GM23338 (cell line): Measurements from ENCODE around the gene SLC4A4. TPM values are rescaled to one million over a fixed set of nuclear protein-coding genes. Genes with fewer than 3 reads are reported as not detected.

ENCODE experiments used
- ATAC-seq: fragments of 200-7000 bp; cut with Tn5 transposase; 3 replicates; pipeline ENCODE4 v1.9.1; 2020
- DNase-seq: peaks from one replicate; pipeline ENCODE4 v3.0.0-alpha.2; 2015; ENCODE audit warnings: low spot score
- H2AFZ ChIP-seq: fragments of 200-600 bp; sonication (generic); 2 replicates; pipeline ENCODE4 v1.8.0; 2016; ENCODE audit warnings: antibody characterized with exemption, mild to moderate bottlenecking, moderate library complexity
- H3F3A ChIP-seq: fragments of 200-600 bp; sonication (generic); replicated peaks from 2 replicates; pipeline ENCODE4 v1.8.0; 2017; ENCODE audit warnings: antibody characterized with exemption, mixed run types, low read depth
- H3K27ac ChIP-seq: fragments of 200-600 bp; sonication (generic); 2 replicates; pipeline ENCODE4 v1.6.1; 2016; ENCODE audit warnings: low read depth
- H3K27me3 ChIP-seq: fragments of 200-600 bp; sonication (generic); 2 replicates; pipeline ENCODE4 v1.8.0; 2016; ENCODE audit warnings: mild to moderate bottlenecking, mixed run types, moderate library complexity; ENCODE audit not compliant: insufficient read depth
- H3K36me3 ChIP-seq: fragments of 200-600 bp; sonication (generic); 2 replicates; pipeline ENCODE4 v1.8.0; 2016; ENCODE audit warnings: mild to moderate bottlenecking; ENCODE audit not compliant: insufficient read depth
- H3K4me1 ChIP-seq: fragments of 200-600 bp; sonication (generic); 2 replicates; pipeline ENCODE4 v1.8.0; 2016; ENCODE audit warnings: mild to moderate bottlenecking, moderate library complexity; ENCODE audit not compliant: insufficient read depth
- H3K4me2 ChIP-seq: fragments of 200-600 bp; sonication (generic); 2 replicates; pipeline ENCODE4 v1.7.1; 2017; ENCODE audit warnings: mixed run types
- H3K4me3 ChIP-seq: fragments of 200-600 bp; sonication (generic); 2 replicates; pipeline ENCODE4 v1.6.1; 2016; ENCODE audit warnings: mixed run types
- H3K79me2 ChIP-seq: fragments of 200-600 bp; sonication (generic); replicated peaks from 2 replicates; pipeline ENCODE4 v1.8.0; 2017; ENCODE audit warnings: mild to moderate bottlenecking; ENCODE audit not compliant: insufficient read depth
- H3K9me2 ChIP-seq: fragments of 200-600 bp; sonication (generic); 2 replicates; pipeline ENCODE4 v1.8.0; 2017; ENCODE audit not compliant: insufficient read depth
- H4K20me1 ChIP-seq: fragments of 200-600 bp; sonication (generic); replicated peaks from 2 replicates; pipeline ENCODE4 v1.8.0; 2017; ENCODE audit warnings: mild to moderate bottlenecking; ENCODE audit not compliant: insufficient read depth
- H3K27ac Mint-ChIP-seq: 2 replicates; pipeline ENCODE4 v1.8.0; 2020; ENCODE audit warnings: inconsistent platforms, mild to moderate bottlenecking, moderate library complexity, mixed read lengths
- H3K27me3 Mint-ChIP-seq: 3 replicates; pipeline ENCODE4 v1.8.0; 2022; ENCODE audit warnings: low read depth, mild to moderate bottlenecking, moderate library complexity, mixed read lengths, inconsistent platforms; ENCODE audit not compliant: insufficient read depth, poor library complexity
- H3K36me3 Mint-ChIP-seq: 3 replicates; pipeline ENCODE4 v1.8.0; 2021; ENCODE audit warnings: low read depth, mild to moderate bottlenecking, inconsistent platforms, moderate library complexity, mixed read lengths
- H3K4me1 Mint-ChIP-seq: 3 replicates; pipeline ENCODE4 v1.8.0; 2020; ENCODE audit warnings: mild to moderate bottlenecking, inconsistent platforms, mixed read lengths
- H3K4me3 Mint-ChIP-seq: 3 replicates; pipeline ENCODE4 v1.8.0; 2021; ENCODE audit warnings: moderate library complexity, mild to moderate bottlenecking, inconsistent platforms, mixed read lengths
- H3K9me3 Mint-ChIP-seq: 3 replicates; pipeline ENCODE4 v1.8.0; 2020; ENCODE audit warnings: moderate library complexity, mild to moderate bottlenecking, inconsistent platforms, mixed read lengths
- CREB1 ChIP-seq: fragments of 250-450 bp; sonication (Bioruptor Pico); IDR thresholded peaks from 2 replicates; pipeline ENCODE4 v1.5.0; 2020; ENCODE audit warnings: low read depth, mild to moderate bottlenecking, moderate library complexity
- EZH2phosphoT487 ChIP-seq: fragments of 200-600 bp; sonication (generic); IDR thresholded peaks from one replicate; pipeline ENCODE4 v1.8.1; 2018; ENCODE audit warnings: antibody characterized with exemption; ENCODE audit not compliant: unreplicated experiment
- STAT1 ChIP-seq: IDR thresholded peaks from one replicate; pipeline ENCODE4 v1.6.1; 2016; ENCODE audit warnings: antibody characterized with exemption; ENCODE audit not compliant: unreplicated experiment
- ZNF114 ChIP-seq: fragments of 250-450 bp; sonication (Bioruptor Pico); IDR thresholded peaks from 2 replicates; pipeline ENCODE4 v1.5.0; 2020; ENCODE audit warnings: mild to moderate bottlenecking, moderate library complexity
- ZNF331 ChIP-seq: fragments of 250-450 bp; sonication (Bioruptor Pico); IDR thresholded peaks from 2 replicates; pipeline ENCODE4 v1.5.0; 2020; ENCODE audit warnings: low read depth, mild to moderate bottlenecking, moderate library complexity
- polyA plus RNA-seq: library from polyadenylated mRNA; unstranded; fragments of >200 nt; fragmentation: Nextera tagmentation; extraction: Ambion mirVana; gene quantifications from 2 replicates; pipeline ENCODE4 v1.2.1, GENCODE V29; 2016
- total RNA-seq: library from RNA; depleted of rRNA; stranded (reverse); fragments of >200 nt; shearing (Covaris generic); gene quantifications from 2 replicates; pipeline ENCODE4 v1.2.3, GENCODE V29; 2014
- TF ChIP-seq, protein P1 (sequence below): IDR thresholded peaks from 2 replicates; pipeline ENCODE4 v1.6.1; 2016; ENCODE audit warnings: antibody characterized with exemption
- TF ChIP-seq, protein P2 (sequence below): fragments of 250-450 bp; sonication (Bioruptor Pico); IDR thresholded peaks from 2 replicates; pipeline ENCODE4 v1.5.0; 2020; ENCODE audit warnings: mild to moderate bottlenecking, moderate library complexity
- TF ChIP-seq, protein P3 (sequence below): IDR thresholded peaks from one replicate; pipeline ENCODE4 v1.6.1; 2018; ENCODE audit warnings: antibody characterized with exemption; ENCODE audit not compliant: unreplicated experiment

SLC4A4 gene
- total and polyA plus RNA-seq, 2 experiments from 2014 or later: 1.0 to 1.5 TPM

- TF ChIP-seq EZH2phosphoT487 (no peak), ZNF331 (no peak)
- TF ChIP-seq, protein P1, sequence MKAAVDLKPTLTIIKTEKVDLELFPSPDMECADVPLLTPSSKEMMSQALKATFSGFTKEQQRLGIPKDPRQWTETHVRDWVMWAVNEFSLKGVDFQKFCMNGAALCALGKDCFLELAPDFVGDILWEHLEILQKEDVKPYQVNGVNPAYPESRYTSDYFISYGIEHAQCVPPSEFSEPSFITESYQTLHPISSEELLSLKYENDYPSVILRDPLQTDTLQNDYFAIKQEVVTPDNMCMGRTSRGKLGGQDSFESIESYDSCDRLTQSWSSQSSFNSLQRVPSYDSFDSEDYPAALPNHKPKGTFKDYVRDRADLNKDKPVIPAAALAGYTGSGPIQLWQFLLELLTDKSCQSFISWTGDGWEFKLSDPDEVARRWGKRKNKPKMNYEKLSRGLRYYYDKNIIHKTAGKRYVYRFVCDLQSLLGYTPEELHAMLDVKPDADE: no peak
Measured at GRCh38 chr4:71570492-71570891, 231.7 kb downstream of the SLC4A4 start (continued).

DNA sequence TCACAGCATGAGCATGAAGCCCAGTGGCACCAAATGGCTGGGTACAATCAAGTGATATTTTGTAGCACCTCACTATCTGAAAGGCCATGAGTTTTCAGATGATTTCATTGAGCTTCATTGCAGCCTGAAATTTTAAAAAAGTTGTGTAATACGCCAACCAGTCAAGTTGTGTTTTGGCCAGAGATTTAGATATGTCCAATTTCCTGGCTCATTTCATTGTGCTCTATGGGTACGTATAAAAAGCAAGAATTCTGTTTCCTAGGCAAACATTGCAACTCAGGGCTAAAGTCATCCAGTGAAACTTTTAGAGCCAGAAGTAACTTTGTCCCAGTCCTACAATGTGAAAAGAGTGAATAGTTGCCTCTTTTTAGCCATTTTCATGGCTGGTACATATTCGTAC, 232.5 kb downstream of the SLC4A4 start:
- Histone ChIP-seq H3K79me2 (no peaks in the 10 kb centered on the region), H3K36me3 (no peaks in the 10 kb centered on the region), H3F3A (no peaks in the 10 kb centered on the region), H3K27me3 (no peaks in the 10 kb centered on the region), H3K4me2 (no peak overlapping the region), H3K9me2 (no peaks in the 10 kb centered on the region), H2AFZ (no peak overlapping the region), H3K4me1 (peaks cover 22% of the 10 kb centered on the region), H4K20me1 (no peaks in the 10 kb centered on the region), H3K4me3 (no peak overlapping the region), H3K27ac (no peak overlapping the region)
- Mint-ChIP-seq H3K9me3 (peaks cover 8% of the 10 kb centered on the region), H3K27ac (no peak overlapping the region), H3K4me3 (no peak overlapping the region), H3K36me3 (peaks cover 14% of the 10 kb centered on the region; the same call in 2 of the 3 replicates), H3K4me1 (peaks cover 37% of the 10 kb centered on the region), H3K27me3 (peaks cover 4% of the 10 kb centered on the region)
- ATAC-seq: no peak
- TF ChIP-seq STAT1: no peak
- DNase-seq: no peak

DNA sequence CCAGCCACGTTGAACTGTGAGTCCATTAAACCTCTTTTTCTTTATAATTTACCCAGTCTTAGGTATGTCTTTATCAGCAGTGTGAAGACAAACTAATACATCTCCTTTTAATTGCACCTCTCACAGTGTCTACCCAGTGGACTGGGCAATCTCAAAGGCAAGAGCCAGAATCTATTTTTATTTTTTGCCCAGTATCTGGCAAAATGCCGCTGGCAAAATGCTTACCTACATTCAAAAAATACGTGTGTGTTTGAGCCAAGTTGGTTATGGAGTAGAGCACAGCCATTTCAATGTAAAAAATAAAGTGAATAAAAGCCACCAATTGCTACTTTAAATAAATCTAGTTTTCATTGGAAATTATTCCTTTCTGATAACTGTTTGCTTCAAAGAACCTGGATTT, 245.2 kb downstream of the SLC4A4 start:
- Mint-ChIP-seq H3K36me3 (peaks cover 10% of the 10 kb centered on the region), H3K9me3 (peaks cover 13% of the 10 kb centered on the region; the same call in 2 of the 3 replicates), H3K27me3 (no peaks in the 10 kb centered on the region), H3K27ac (no peak overlapping the region), H3K4me3 (no peak overlapping the region), H3K4me1 (0 out of 3 replicates have a peak, but pooled peaks cover 4% of the 10 kb centered on the region)
- DNase-seq (no peak), ATAC-seq (no peak)
- Histone ChIP-seq H3K79me2 (no peaks in the 10 kb centered on the region), H4K20me1 (no peaks in the 10 kb centered on the region), H2AFZ (no peak overlapping the region), H3K4me2 (no peak overlapping the region), H3K4me3 (no peak overlapping the region), H3K27me3 (no peaks in the 10 kb centered on the region), H3K4me1 (no peaks in the 10 kb centered on the region), H3K9me2 (no peaks in the 10 kb centered on the region), H3F3A (no peaks in the 10 kb centered on the region), H3K27ac (no peak overlapping the region), H3K36me3 (peaks cover 3% of the 10 kb centered on the region; the same call in 1 of the 2 replicates)
- TF ChIP-seq ZNF114 (CRISPR knock-in tag) (no peak), STAT1 (no peak), CREB1 (no peak)
- TF ChIP-seq, protein P1: no peak
- TF ChIP-seq, protein P2, sequence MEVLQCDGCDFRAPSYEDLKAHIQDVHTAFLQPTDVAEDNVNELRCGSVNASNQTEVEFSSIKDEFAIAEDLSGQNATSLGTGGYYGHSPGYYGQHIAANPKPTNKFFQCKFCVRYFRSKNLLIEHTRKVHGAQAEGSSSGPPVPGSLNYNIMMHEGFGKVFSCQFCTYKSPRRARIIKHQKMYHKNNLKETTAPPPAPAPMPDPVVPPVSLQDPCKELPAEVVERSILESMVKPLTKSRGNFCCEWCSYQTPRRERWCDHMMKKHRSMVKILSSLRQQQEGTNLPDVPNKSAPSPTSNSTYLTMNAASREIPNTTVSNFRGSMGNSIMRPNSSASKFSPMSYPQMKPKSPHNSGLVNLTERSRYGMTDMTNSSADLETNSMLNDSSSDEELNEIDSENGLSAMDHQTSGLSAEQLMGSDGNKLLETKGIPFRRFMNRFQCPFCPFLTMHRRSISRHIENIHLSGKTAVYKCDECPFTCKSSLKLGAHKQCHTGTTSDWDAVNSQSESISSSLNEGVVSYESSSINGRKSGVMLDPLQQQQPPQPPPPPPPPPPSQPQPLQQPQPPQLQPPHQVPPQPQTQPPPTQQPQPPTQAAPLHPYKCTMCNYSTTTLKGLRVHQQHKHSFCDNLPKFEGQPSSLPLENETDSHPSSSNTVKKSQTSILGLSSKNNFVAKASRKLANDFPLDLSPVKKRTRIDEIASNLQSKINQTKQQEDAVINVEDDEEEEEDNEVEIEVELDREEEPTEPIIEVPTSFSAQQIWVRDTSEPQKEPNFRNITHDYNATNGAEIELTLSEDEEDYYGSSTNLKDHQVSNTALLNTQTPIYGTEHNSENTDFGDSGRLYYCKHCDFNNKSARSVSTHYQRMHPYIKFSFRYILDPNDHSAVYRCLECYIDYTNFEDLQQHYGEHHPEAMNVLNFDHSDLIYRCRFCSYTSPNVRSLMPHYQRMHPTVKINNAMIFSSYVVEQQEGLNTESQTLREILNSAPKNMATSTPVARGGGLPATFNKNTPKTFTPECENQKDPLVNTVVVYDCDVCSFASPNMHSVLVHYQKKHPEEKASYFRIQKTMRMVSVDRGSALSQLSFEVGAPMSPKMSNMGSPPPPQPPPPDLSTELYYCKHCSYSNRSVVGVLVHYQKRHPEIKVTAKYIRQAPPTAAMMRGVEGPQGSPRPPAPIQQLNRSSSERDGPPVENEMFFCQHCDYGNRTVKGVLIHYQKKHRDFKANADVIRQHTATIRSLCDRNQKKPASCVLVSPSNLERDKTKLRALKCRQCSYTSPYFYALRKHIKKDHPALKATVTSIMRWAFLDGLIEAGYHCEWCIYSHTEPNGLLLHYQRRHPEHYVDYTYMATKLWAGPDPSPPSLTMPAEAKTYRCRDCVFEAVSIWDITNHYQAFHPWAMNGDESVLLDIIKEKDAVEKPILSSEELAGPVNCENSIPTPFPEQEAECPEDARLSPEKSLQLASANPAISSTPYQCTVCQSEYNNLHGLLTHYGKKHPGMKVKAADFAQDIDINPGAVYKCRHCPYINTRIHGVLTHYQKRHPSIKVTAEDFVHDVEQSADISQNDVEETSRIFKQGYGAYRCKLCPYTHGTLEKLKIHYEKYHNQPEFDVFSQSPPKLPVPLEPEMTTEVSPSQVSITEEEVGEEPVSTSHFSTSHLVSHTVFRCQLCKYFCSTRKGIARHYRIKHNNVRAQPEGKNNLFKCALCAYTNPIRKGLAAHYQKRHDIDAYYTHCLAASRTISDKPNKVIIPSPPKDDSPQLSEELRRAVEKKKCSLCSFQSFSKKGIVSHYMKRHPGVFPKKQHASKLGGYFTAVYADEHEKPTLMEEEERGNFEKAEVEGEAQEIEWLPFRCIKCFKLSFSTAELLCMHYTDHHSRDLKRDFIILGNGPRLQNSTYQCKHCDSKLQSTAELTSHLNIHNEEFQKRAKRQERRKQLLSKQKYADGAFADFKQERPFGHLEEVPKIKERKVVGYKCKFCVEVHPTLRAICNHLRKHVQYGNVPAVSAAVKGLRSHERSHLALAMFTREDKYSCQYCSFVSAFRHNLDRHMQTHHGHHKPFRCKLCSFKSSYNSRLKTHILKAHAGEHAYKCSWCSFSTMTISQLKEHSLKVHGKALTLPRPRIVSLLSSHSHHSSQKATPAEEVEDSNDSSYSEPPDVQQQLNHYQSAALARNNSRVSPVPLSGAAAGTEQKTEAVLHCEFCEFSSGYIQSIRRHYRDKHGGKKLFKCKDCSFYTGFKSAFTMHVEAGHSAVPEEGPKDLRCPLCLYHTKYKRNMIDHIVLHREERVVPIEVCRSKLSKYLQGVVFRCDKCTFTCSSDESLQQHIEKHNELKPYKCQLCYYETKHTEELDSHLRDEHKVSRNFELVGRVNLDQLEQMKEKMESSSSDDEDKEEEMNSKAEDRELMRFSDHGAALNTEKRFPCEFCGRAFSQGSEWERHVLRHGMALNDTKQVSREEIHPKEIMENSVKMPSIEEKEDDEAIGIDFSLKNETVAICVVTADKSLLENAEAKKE (CRISPR knock-in tag): no peak
- TF ChIP-seq, protein P3, sequence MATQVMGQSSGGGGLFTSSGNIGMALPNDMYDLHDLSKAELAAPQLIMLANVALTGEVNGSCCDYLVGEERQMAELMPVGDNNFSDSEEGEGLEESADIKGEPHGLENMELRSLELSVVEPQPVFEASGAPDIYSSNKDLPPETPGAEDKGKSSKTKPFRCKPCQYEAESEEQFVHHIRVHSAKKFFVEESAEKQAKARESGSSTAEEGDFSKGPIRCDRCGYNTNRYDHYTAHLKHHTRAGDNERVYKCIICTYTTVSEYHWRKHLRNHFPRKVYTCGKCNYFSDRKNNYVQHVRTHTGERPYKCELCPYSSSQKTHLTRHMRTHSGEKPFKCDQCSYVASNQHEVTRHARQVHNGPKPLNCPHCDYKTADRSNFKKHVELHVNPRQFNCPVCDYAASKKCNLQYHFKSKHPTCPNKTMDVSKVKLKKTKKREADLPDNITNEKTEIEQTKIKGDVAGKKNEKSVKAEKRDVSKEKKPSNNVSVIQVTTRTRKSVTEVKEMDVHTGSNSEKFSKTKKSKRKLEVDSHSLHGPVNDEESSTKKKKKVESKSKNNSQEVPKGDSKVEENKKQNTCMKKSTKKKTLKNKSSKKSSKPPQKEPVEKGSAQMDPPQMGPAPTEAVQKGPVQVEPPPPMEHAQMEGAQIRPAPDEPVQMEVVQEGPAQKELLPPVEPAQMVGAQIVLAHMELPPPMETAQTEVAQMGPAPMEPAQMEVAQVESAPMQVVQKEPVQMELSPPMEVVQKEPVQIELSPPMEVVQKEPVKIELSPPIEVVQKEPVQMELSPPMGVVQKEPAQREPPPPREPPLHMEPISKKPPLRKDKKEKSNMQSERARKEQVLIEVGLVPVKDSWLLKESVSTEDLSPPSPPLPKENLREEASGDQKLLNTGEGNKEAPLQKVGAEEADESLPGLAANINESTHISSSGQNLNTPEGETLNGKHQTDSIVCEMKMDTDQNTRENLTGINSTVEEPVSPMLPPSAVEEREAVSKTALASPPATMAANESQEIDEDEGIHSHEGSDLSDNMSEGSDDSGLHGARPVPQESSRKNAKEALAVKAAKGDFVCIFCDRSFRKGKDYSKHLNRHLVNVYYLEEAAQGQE: no peak
